ENCODE data around the gene RTP4.
"Not testable (repeated sequence)": the region's sequence is repeated elsewhere in the genome, so short reads cannot be mapped to it uniquely, and the experiment has no call there.

The RTP4 gene

DNA sequence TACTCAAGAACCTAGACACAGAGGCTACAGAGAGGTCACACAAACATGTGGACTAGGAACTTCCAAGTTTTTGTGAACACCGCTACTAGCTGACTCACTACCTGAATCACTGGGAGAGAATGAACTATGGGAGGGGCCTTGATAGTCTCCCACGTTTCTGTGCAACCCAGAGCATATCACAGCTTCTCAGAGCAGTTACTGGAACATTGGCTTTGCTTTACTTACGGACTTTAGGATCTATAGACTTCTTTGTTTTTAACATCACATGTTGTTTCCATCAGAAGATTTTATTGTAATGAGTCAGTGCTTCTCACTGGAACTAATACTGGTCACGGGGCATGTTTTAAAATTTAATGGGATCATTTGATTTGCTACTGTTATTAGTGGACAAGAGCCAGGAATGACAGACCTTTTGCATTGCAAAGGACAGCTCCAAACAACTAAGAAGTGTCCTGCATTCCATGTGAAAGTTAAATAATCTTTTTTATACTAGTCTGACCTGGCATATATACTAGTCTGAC is 35.6 kb downstream of the RTP4 start:
- Histone ChIP-seq H3K4me1 (ENCODE audit: control insufficient read depth, insufficient read depth, low read length, unreplicated experiment) (peaks cover 20% of the 10 kb centered on the region), H3K4me3 (ENCODE audit: low read depth, low read length) (peak overlapping the region; percentile 48; the same call in 1 of the 2 replicates), H3K27me3 (ENCODE audit: insufficient read depth, low read length) (no peaks in the 10 kb centered on the region), H3K36me3 (ENCODE audit: insufficient read depth, low read length) (no peaks in the 10 kb centered on the region), H3K27ac (ENCODE audit: low read depth, low read length) (peak overlapping the region; percentile 96), H2AFZ (ENCODE audit: low read length, unreplicated experiment) (peak overlapping the region; percentile 24), H3K79me2 (ENCODE audit: control insufficient read depth, insufficient read depth, low read length, unreplicated experiment) (no peaks in the 10 kb centered on the region)

DNA sequence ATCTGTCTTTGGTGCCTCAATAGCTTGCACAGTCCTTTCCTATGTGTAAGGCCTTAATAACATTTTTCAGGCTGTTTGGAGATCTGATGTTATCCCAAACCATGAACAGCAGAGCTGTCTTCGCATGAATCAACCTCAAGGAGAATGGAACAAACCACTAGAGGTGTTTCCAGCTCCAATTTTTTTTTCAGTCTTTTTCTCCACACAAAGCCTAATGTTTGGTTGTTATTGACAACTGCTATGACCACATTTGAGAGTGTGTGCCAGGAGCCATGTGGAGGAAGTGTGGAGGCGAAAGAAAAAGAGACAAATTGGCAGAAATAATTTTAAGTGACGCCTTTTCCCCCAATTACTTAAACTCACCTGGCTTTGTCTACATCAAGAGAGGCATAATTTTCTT is 38.7 kb downstream of the RTP4 start:
- Histone ChIP-seq H3K27me3 (ENCODE audit: insufficient read depth, low read length) (no peaks in the 10 kb centered on the region), H3K4me3 (ENCODE audit: low read depth, low read length) (no peak overlapping the region), H2AFZ (ENCODE audit: low read length, unreplicated experiment) (no peak overlapping the region), H3K4me1 (ENCODE audit: control insufficient read depth, insufficient read depth, low read length, unreplicated experiment) (peaks cover 20% of the 10 kb centered on the region), H3K36me3 (ENCODE audit: insufficient read depth, low read length) (no peaks in the 10 kb centered on the region), H3K27ac (ENCODE audit: low read depth, low read length) (no peak overlapping the region), H3K79me2 (ENCODE audit: control insufficient read depth, insufficient read depth, low read length, unreplicated experiment) (no peaks in the 10 kb centered on the region)

DNA sequence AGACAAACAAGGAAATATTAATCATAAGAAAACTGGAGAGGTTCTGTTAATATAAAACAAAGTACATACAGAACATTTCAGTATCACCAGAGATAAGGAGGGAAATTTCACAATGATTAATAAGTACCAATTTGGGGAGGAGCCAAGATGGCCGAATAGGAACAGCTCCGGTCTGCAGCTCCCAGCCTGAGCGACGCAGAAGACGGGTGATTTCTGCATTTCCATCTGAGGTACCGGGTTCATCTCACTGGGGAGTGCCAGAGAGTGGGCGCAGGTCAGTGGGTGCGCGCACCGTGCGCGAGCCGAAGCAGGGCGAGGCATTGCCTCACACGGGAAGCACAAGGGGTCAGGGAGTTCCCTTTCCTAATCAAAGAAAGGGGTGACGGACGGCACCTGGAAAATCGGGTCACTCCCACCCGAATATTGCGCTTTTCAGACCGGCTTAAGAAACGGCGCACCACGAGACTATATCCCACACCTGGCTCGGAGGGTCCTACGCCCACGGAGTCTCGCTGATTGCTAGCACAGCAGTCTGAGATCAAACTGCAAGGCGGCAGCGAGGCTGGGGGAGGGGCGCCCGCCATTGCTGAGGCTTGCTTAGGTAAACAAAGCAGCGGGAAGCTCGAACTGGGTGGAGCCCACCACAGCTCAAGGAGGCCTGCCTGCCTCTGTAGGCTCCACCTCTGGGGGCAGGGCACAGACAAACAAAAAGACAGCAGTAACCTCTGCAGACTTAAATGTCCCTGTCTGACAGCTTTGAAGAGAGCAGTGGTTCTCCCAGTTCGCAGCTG is 44.0 kb downstream of the RTP4 start:
- H3K27ac ChIP-seq (ENCODE audit: low read depth, low read length); H3K4me1 ChIP-seq (ENCODE audit: control insufficient read depth, insufficient read depth, low read length, unreplicated experiment); H3K27me3 ChIP-seq (ENCODE audit: insufficient read depth, low read length); H3K36me3 ChIP-seq (ENCODE audit: insufficient read depth, low read length); H3K79me2 ChIP-seq (ENCODE audit: control insufficient read depth, insufficient read depth, low read length, unreplicated experiment); H3K4me3 ChIP-seq (ENCODE audit: low read depth, low read length); H2AFZ ChIP-seq (ENCODE audit: low read length, unreplicated experiment): not testable (repeated sequence)
